IMR-90 (cell line): ENCODE results near the gene ATG4A. TPM values are rescaled to one million over a fixed set of nuclear protein-coding genes. Genes with fewer than 3 reads are reported as not detected.

Experiments
- ATAC-seq: fragments of 200-7000 bp; cut with Tn5 transposase; 2 replicates; pipeline ENCODE4 v1.9.1; 2020; ENCODE audit warnings: low read depth, mild to moderate bottlenecking, moderate library complexity
- BruUV-seq: library from RNA; stranded (reverse); fragments of 400-500 nt; replicated peaks from 2 replicates; lab custom pipeline; 2021; lab: Mats Ljungman, UMichigan
- CTCF ChIA-PET: fragments of 300-600 bp; formaldehyde crosslinking; extraction: SDS; loops from one replicate; lab custom pipeline; 2021; ENCODE audit warnings: antibody characterized with exemption; lab: Yijun Ruan, JAX
- POLR2A ChIA-PET: fragments of 300-600 bp; sonication (Branson Sonifier 250); formaldehyde crosslinking; loops from one replicate; lab custom pipeline; 2022; ENCODE audit warnings: antibody characterized with exemption; ENCODE audit not compliant: unreplicated experiment; lab: Charles Lee
- DNase-seq: peaks from one replicate; pipeline ENCODE4 v3.0.0; 2013
- H2AFZ ChIP-seq: replicated peaks from 2 replicates; pipeline ENCODE3; 2013; ENCODE audit warnings: low read length, mild to moderate bottlenecking; ENCODE audit not compliant: poor library complexity
- H2AK5ac ChIP-seq: 2 replicates; pipeline ENCODE4 v1.6.1; 2013; ENCODE audit warnings: low read depth, low read length, inconsistent platforms
- H2AK9ac ChIP-seq: replicated peaks from 2 replicates; pipeline ENCODE3; 2013; ENCODE audit warnings: mild to moderate bottlenecking, low read depth, low read length, moderate library complexity; ENCODE audit not compliant: poor library complexity
- H2BK120ac ChIP-seq: 2 replicates; pipeline ENCODE4 v1.6.1; 2013; ENCODE audit warnings: low read depth, low read length, inconsistent platforms
- H2BK15ac ChIP-seq: 3 replicates; pipeline ENCODE4 v1.6.1; 2013; ENCODE audit warnings: low read depth, low read length, inconsistent platforms
- H2BK20ac ChIP-seq: 2 replicates; pipeline ENCODE4 v1.6.1; 2013; ENCODE audit warnings: low read depth, mild to moderate bottlenecking, inconsistent platforms, low read length, moderate library complexity
- H2BK5ac ChIP-seq: 2 replicates; pipeline ENCODE4 v1.6.1; 2013; ENCODE audit warnings: mild to moderate bottlenecking, low read depth, low read length, inconsistent platforms; ENCODE audit not compliant: poor library complexity, severe bottlenecking
- H3K14ac ChIP-seq: replicated peaks from 2 replicates; pipeline ENCODE4 v1.6.1; 2013; ENCODE audit warnings: low read depth, low read length, inconsistent platforms
- H3K18ac ChIP-seq: 2 replicates; pipeline ENCODE4 v1.6.1; 2013; ENCODE audit warnings: low read depth, low read length, control low read depth
- H3K23ac ChIP-seq: 2 replicates; pipeline ENCODE4 v1.6.1; 2013; ENCODE audit warnings: low read depth, low read length, inconsistent platforms
- H3K27ac ChIP-seq: 2 replicates; pipeline ENCODE4 v1.5.1; 2013; ENCODE audit warnings: mild to moderate bottlenecking, control low read depth, low read length; ENCODE audit not compliant: insufficient read depth
- H3K27me3 ChIP-seq: 2 replicates; pipeline ENCODE4 v1.6.1; 2013; ENCODE audit warnings: low read length; ENCODE audit not compliant: control insufficient read depth, insufficient read depth
- H3K36me3 ChIP-seq: 2 replicates; pipeline ENCODE4 v1.6.1; 2013; ENCODE audit warnings: low read length, mixed read lengths; ENCODE audit not compliant: control insufficient read depth, insufficient read depth
- H3K4ac ChIP-seq: 2 replicates; pipeline ENCODE4 v1.6.1; 2013; ENCODE audit warnings: low read depth, low read length, inconsistent platforms
- H3K4me1 ChIP-seq: 2 replicates; pipeline ENCODE4 v1.6.1; 2013; ENCODE audit warnings: low read length, mixed read lengths; ENCODE audit not compliant: control insufficient read depth, insufficient read depth
- H3K4me2 ChIP-seq: 2 replicates; pipeline ENCODE4 v1.6.1; 2013; ENCODE audit warnings: low read depth, mild to moderate bottlenecking, control low read depth, low read length, moderate library complexity
- H3K4me3 ChIP-seq: 2 replicates; pipeline ENCODE4 v1.5.1; 2013; ENCODE audit warnings: low read depth, mild to moderate bottlenecking, control low read depth, low read length, moderate library complexity; ENCODE audit not compliant: insufficient read depth
- H3K56ac ChIP-seq: 2 replicates; pipeline ENCODE4 v1.6.1; 2013; ENCODE audit warnings: low read length, inconsistent platforms; ENCODE audit not compliant: insufficient read depth; ENCODE audit errors: extremely low read depth
- H3K79me1 ChIP-seq, 2 experiments: 2 replicates each; pipeline ENCODE4 v1.6.1; 2013; ENCODE audit warnings: low read length in 2 of 2, inconsistent platforms in 1 of 2, low read depth in 1 of 2
- H3K9ac ChIP-seq: 2 replicates; pipeline ENCODE4 v1.6.1; 2013; ENCODE audit warnings: low read depth, low read length, control low read depth
- H3K9me1 ChIP-seq: 2 replicates; pipeline ENCODE4 v1.6.1; 2013; ENCODE audit warnings: low read length, inconsistent platforms; ENCODE audit not compliant: insufficient read depth
- H3K9me3 ChIP-seq: 2 replicates; pipeline ENCODE4 v1.6.1; 2013; ENCODE audit warnings: low read length; ENCODE audit not compliant: control insufficient read depth, insufficient read depth
- H4K20me1 ChIP-seq: 2 replicates; pipeline ENCODE4 v1.6.1; 2013; ENCODE audit warnings: low read length, inconsistent platforms; ENCODE audit not compliant: insufficient read depth
- H4K5ac ChIP-seq: 2 replicates; pipeline ENCODE4 v1.6.1; 2013; ENCODE audit warnings: mild to moderate bottlenecking, low read depth, low read length, control low read depth
- H4K8ac ChIP-seq, 2 experiments: 2 replicates each; pipeline ENCODE4 v1.6.1; 2013; ENCODE audit warnings: low read depth in 2 of 2, low read length in 2 of 2, control low read depth in 1 of 2, inconsistent platforms in 1 of 2
- H4K91ac ChIP-seq: 2 replicates; pipeline ENCODE4 v1.6.1; 2013; ENCODE audit warnings: low read depth, low read length, inconsistent platforms; ENCODE audit not compliant: insufficient read depth
- CEBPB ChIP-seq: IDR thresholded peaks from 2 replicates; pipeline ENCODE4 v1.6.1; 2012; ENCODE audit warnings: low read depth, low read length, improper control_type of control experiment
- FOS ChIP-seq: fragments of 150-350 bp; IDR thresholded peaks from 2 replicates; pipeline ENCODE4 v1.6.1; 2016; ENCODE audit warnings: low read depth, low read length
- MAZ ChIP-seq: IDR thresholded peaks from 2 replicates; pipeline ENCODE4 v1.6.1; 2012; ENCODE audit warnings: low read depth, mild to moderate bottlenecking, low read length, improper control_type of control experiment, moderate library complexity, borderline replicate concordance
- MXI1 ChIP-seq: IDR thresholded peaks from 2 replicates; pipeline ENCODE4 v1.6.1; 2012; ENCODE audit warnings: low read depth, mild to moderate bottlenecking, low read length, moderate library complexity, borderline replicate concordance
- NFE2L2 ChIP-seq: fragments of 150-350 bp; IDR thresholded peaks from 2 replicates; pipeline ENCODE4 v1.6.1; 2016; ENCODE audit warnings: low read depth, mild to moderate bottlenecking, low read length
- POLR2A ChIP-seq: IDR thresholded peaks from 2 replicates; pipeline ENCODE4 v1.6.1; 2012; ENCODE audit warnings: mild to moderate bottlenecking, low read depth, low read length
- RAD21 ChIP-seq: IDR thresholded peaks from 2 replicates; pipeline ENCODE4 v1.6.1; 2012; ENCODE audit warnings: low read length, improper control_type of control experiment
- RCOR1 ChIP-seq: IDR thresholded peaks from 2 replicates; pipeline ENCODE4 v1.6.1; 2012; ENCODE audit warnings: mild to moderate bottlenecking, low read length, improper control_type of control experiment; ENCODE audit not compliant: insufficient replicate concordance
- RFX5 ChIP-seq: IDR thresholded peaks from 2 replicates; pipeline ENCODE4 v1.8.0; 2012; ENCODE audit warnings: low read depth, mild to moderate bottlenecking, low read length, moderate library complexity
- WGBS, 2 experiments: methylation state at CpG; one replicate each; pipeline versions ENCODE4 v1.1.5 to v1.1.7; 2013; ENCODE audit warnings: missing lambda C conversion rate in 2 of 2; ENCODE audit not compliant: insufficient read length in 1 of 2; ENCODE audit errors: extremely low coverage in 2 of 2; 5-methylcytosine and 5-hydroxymethylcytosine counted together
- dilution Hi-C: fragments of 300-500 bp; cut with HindIII; formaldehyde crosslinking; loops from one replicate; pipeline ENCODE4 v1.14.3; 2018; ENCODE audit warnings: low sequenced_read_pairs; ENCODE audit not compliant: unreplicated experiment
- in situ Hi-C: fragments of 300-500 bp; cut with MboI; formaldehyde crosslinking; loops from 3 replicates; pipeline ENCODE4 v1.14.3; 2019; ENCODE audit warnings: low sequenced_read_pairs, inconsistent platforms, mixed read lengths
- intact Hi-C: fragments of 100-400 bp; cut with micrococcal nuclease; formaldehyde crosslinking; loops from 2 replicates; pipeline ENCODE4 v1.10.0; 2022
- polyA plus RNA-seq, 3 experiments: library from polyadenylated mRNA; depleted of rRNA; stranded (reverse); fragments of >200 nt; gene quantifications; 2 replicates each; pipeline ENCODE4 v1.2.3, GENCODE V29; 2012; ENCODE audit warnings: low replicate concordance in 1 of 3
- total RNA-seq: library from RNA; depleted of rRNA; stranded (reverse); fragments of >200 nt; gene quantifications from 2 replicates; pipeline ENCODE4 v1.2.3, GENCODE V29; 2012
- TF ChIP-seq, protein P1 (sequence below): conservative IDR thresholded peaks from 2 replicates; pipeline ENCODE4 v1.5.1; 2012; ENCODE audit warnings: mild to moderate bottlenecking, low read depth, low read length, improper control_type of control experiment

Gene ATG4A
- total and polyA plus RNA-seq, 2 of the 4 experiments (the other 2 are of a cell fraction): 8.2 to 14.7 TPM

DNA sequence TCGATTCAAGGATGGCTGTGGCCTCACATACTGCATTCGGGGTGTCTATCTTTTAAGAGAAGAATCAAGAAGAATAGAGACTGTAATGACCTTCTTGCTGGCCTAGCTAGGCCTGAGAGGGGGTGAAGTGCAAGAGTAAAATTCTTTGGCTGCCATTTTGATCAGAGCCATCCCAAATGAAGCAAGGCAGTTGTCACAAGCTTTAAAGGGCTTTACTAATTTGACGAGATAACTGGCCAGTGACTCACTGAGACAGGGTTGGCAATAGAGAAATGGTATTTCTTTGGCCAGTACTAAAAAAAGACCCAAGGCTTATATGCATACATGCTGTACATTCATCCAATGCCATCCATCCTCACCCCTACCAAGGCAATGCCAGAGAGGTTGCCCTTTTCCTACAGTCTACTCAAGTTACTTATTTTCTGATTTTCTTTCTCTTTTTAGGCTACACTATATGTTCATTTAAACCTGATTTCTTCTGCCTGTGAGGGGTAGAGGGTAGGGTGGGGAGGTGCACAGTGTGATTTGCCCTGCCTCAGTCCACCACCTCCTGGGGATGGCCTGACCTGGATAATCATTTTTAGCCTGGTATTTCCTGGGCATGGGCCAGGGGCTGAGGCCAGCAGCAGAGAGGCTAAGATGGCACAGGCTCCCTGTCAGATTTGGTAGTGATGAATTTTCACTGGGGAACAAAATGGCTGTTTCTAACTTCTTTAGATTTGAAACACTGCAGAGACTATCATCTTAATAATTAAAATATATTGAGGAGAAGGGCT lies 32.2 kb downstream of the ATG4A start:
- intact Hi-C loops: no loop called here
- dilution Hi-C loops: no loop called here
- Histone ChIP-seq H3K23ac (no peak overlapping the region), H3K9ac (no peak overlapping the region), H4K20me1 (no peaks in the 10 kb centered on the region), H2AK5ac (no peak overlapping the region), H3K9me1 (0 out of 2 replicates have a peak, but pooled peaks cover 3% of the 10 kb centered on the region), H3K4me1 (peaks cover 6% of the 10 kb centered on the region), H3K36me3 (no peaks in the 10 kb centered on the region; the same call in 1 of the 2 replicates), H4K5ac (peak overlapping the region; percentile 90), H3K9me3 (no peaks in the 10 kb centered on the region), H2BK20ac (peak overlapping the region; percentile 32; the same call in 1 of the 2 replicates), H2BK15ac (no peak overlapping the region), H3K18ac (peak overlapping the region; percentile 80; the same call in 1 of the 2 replicates), H2BK120ac (peak overlapping the region; percentile 46; the same call in 1 of the 2 replicates), H3K56ac (no peak overlapping the region), H3K27ac (no peak overlapping the region), H2AFZ (no peak overlapping the region), H3K27me3 (peaks cover 3% of the 10 kb centered on the region), H2AK9ac (no peak overlapping the region), H4K91ac (peak overlapping the region; percentile 11; the same call in 1 of the 2 replicates), H3K14ac (0 out of 2 replicates have a peak overlapping the region, but pooled peaks have one; percentile 21), H3K4me3 (no peak overlapping the region), H2BK5ac (peak overlapping the region; percentile 86), H3K4ac (peak overlapping the region; percentile 20; the same call in 1 of the 2 replicates), H3K79me1 (no peaks in the 10 kb centered on the region; a peak in 1 of 4 replicates), H4K8ac (peak overlapping the region in 1 of 2 experiments; percentile 94; a peak in 2 of 4 replicates), H3K4me2 (no peak overlapping the region)
- POLR2A ChIA-PET: no interaction called here
- CTCF ChIA-PET: no interaction called here
- no TSS peak for BruUV-seq
- TF ChIP-seq POLR2A (no peak), CEBPB (no peak), RAD21 (no peak), MXI1 (no peak), RFX5 (no peak), RCOR1 (no peak), MAZ (no peak), FOS (no peak), NFE2L2 (no peak)
- TF ChIP-seq, protein P1, sequence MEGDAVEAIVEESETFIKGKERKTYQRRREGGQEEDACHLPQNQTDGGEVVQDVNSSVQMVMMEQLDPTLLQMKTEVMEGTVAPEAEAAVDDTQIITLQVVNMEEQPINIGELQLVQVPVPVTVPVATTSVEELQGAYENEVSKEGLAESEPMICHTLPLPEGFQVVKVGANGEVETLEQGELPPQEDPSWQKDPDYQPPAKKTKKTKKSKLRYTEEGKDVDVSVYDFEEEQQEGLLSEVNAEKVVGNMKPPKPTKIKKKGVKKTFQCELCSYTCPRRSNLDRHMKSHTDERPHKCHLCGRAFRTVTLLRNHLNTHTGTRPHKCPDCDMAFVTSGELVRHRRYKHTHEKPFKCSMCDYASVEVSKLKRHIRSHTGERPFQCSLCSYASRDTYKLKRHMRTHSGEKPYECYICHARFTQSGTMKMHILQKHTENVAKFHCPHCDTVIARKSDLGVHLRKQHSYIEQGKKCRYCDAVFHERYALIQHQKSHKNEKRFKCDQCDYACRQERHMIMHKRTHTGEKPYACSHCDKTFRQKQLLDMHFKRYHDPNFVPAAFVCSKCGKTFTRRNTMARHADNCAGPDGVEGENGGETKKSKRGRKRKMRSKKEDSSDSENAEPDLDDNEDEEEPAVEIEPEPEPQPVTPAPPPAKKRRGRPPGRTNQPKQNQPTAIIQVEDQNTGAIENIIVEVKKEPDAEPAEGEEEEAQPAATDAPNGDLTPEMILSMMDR: no peak
- WGBS, 2 experiments: no CpG with 5 or more reads among the region's 3 CpGs
- in situ Hi-C loops: no loop called here
- no peak for ATAC-seq
- no peak for DNase-seq
